Mucosa of descending colon (tissue), 3 donors: ENCODE measurements around the gene CFAP251. TPM values are rescaled to one million over a fixed set of nuclear protein-coding genes. Genes with fewer than 3 reads are reported as not detected.
"Not testable (repeated sequence)": the region's sequence is repeated elsewhere in the genome, so short reads cannot be mapped to it uniquely, and the experiment has no call there.

Experiments used
- ATAC-seq: fragments of 200-7000 bp; cut with Tn5 transposase; one replicate; pipeline ENCODE4 v1.9.1; 2020; ENCODE audit warnings: mild to moderate bottlenecking, moderate library complexity
- DNase-seq, 3 donors: peaks; one replicate each; pipeline ENCODE4 v3.0.0-alpha.2; 2020
- H3K36me3 ChIP-seq: fragments of 200-600 bp; one replicate; pipeline ENCODE4 v1.8.0; 2021; ENCODE audit warnings: low read depth, mild to moderate bottlenecking
- H3K4me1 ChIP-seq: fragments of 200-600 bp; one replicate; pipeline ENCODE4 v1.8.0; 2021; ENCODE audit warnings: low read depth, mild to moderate bottlenecking
- H3K4me3 ChIP-seq: fragments of 200-600 bp; one replicate; pipeline ENCODE4 v1.8.0; 2021; ENCODE audit warnings: mild to moderate bottlenecking
- H3K9me3 ChIP-seq: fragments of 200-600 bp; one replicate; pipeline ENCODE4 v1.8.0; 2021; ENCODE audit warnings: mild to moderate bottlenecking
- CTCF ChIP-seq: fragments of 200-600 bp; IDR thresholded peaks from one replicate; pipeline ENCODE4 v1.8.0; 2022; ENCODE audit warnings: antibody characterized with exemption, mild to moderate bottlenecking
- intact Hi-C, 2 donors: fragments of 100-400 bp; cut with DNase I in 1 of 2; cut with micrococcal nuclease in 1 of 2; formaldehyde crosslinking; loops; one replicate each; pipeline versions ENCODE4 v1.11.0 to v1.11.1; 2022; cut with DNase I, micrococcal nuclease
- total RNA-seq, 3 donors: library from RNA; stranded (reverse); fragmentation: NEBNext Ultra II Directional in 2 of 3; extraction: Animal tissue kit (Norgen Biotek cat#: 25700) in 2 of 3; gene quantifications; one replicate each; pipeline versions ENCODE4 v1.2.1 to v1.2.4, GENCODE V29; 2021 to 2023
- donor health status: DM: no; HTN: no; CAD: no; lungs with moderate emphysema.
- donor health status: DM: no; HTN: no; CAD: no.
- donor health status: DM: no; HTN: yes; CAD: no.

The CFAP251 gene
- total RNA-seq, 3 donors from 2014 or later: 0.14 to 0.92 (median 0.55) TPM

GRCh38 chr12:121874071-121874470 lies 44.3 kb upstream of the CFAP251 start:
- ATAC-seq (no peak), DNase-seq (no peak)
- TF ChIP-seq CTCF: no peak
- intact Hi-C loops: no loop called here
- Histone ChIP-seq H3K9me3 (no peaks in the 10 kb centered on the region), H3K36me3 (no peaks in the 10 kb centered on the region), H3K4me1 (peaks cover 2% of the 10 kb centered on the region), H3K4me3 (no peak overlapping the region)

- Histone ChIP-seq H3K4me3 (no peak overlapping the region), H3K36me3 (no peaks in the 10 kb centered on the region), H3K4me1 (peaks cover 2% of the 10 kb centered on the region), H3K9me3 (no peaks in the 10 kb centered on the region)
- DNase-seq: no peak
- intact Hi-C loops: no loop called here
- no peak for TF ChIP-seq CTCF
- ATAC-seq: no peak
Observed at GRCh38 chr12:121875582-121875981, 42.8 kb upstream of the CFAP251 start.

- not testable (repeated sequence) for H3K4me1 ChIP-seq, H3K4me3 ChIP-seq
Observed at GRCh38 chr12:121876080-121876447, 42.3 kb upstream of the CFAP251 start.

GRCh38 chr12:121883315-121883660 lies 35.1 kb upstream of the CFAP251 start:
- DNase-seq: no peak
- intact Hi-C loops: no loop called here
- Histone ChIP-seq H3K4me3 (no peak overlapping the region), H3K9me3 (no peaks in the 10 kb centered on the region), H3K4me1 (no peaks in the 10 kb centered on the region), H3K36me3 (no peaks in the 10 kb centered on the region)
- ATAC-seq: peak; percentile 20
- TF ChIP-seq CTCF: no peak

More at GRCh38 chr12:121876080-121876447, 42.3 kb upstream of the CFAP251 start:
- intact Hi-C loops, H3K36me3 ChIP-seq, H3K9me3 ChIP-seq, DNase-seq, ATAC-seq: not testable (repeated sequence)

- intact Hi-C loops, H3K4me3 ChIP-seq, DNase-seq, H3K9me3 ChIP-seq, H3K36me3 ChIP-seq, ATAC-seq, H3K4me1 ChIP-seq: not testable (repeated sequence)
Observed at GRCh38 chr12:121885129-121885528, 33.3 kb upstream of the CFAP251 start.

- Histone ChIP-seq H3K9me3 (no peaks in the 10 kb centered on the region), H3K4me1 (peaks cover 25% of the 10 kb centered on the region), H3K4me3 (peak overlapping the region; percentile 79), H3K36me3 (no peaks in the 10 kb centered on the region)
- DNase-seq (no peak), ATAC-seq (no peak)
- intact Hi-C loops: no loop called here
- no peak for TF ChIP-seq CTCF
Observed at GRCh38 chr12:121888083-121888477, 30.3 kb upstream of the CFAP251 start.

GRCh38 chr12:121888478-121889273 lies 29.7 kb upstream of the CFAP251 start, which contains the start of gene PSMD9:
Gene PSMD9, plus strand, starts transcription at chr12:121888790. Its CDS starts 67 bp downstream, at chr12:121888857.
- TF ChIP-seq CTCF: peak; percentile 43
- intact Hi-C loops: no loop called here
- DNase-seq (peak; percentile 98 to 99 (median 99)), ATAC-seq (peak; percentile 99)
- Histone ChIP-seq H3K36me3 (no peaks in the 10 kb centered on the region), H3K4me1 (peaks cover 31% of the 10 kb centered on the region), H3K9me3 (no peaks in the 10 kb centered on the region), H3K4me3 (peak within 1 kb of the TSS; percentile 79)
